Activated gamma-delta T cell treated with anti-CD3 and anti-CD28 coated beads, Interleukin-2, amount 50 U/mL, for 16 hours (primary cell): Measurements from ENCODE around the gene ADGRF1.

ENCODE experiments used
- DNase-seq: peaks from one replicate; pipeline ENCODE4 v3.0.0-alpha.2; 2020; ENCODE audit warnings: low read depth

ADGRF1 gene

DNA sequence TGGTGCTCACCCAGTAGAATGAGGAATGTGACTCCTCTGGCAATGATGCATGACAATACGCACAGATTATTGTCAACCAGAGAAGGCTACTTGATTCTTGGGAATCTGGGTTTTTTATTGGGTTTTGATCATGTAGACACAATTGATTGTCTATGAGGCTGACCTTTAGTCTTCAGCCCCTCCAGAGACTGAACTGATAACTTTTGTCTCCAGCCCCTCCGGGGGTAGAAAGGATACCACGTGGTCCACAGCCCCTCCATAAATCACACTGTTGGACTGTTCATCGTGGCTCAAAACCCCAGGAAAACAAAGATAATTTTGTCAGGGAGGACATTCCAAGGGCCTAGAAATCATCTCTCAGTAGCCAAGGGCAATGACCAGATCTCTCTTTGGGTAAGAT is 62.9 kb downstream of the ADGRF1 start:
- DNase-seq: no peak

DNA sequence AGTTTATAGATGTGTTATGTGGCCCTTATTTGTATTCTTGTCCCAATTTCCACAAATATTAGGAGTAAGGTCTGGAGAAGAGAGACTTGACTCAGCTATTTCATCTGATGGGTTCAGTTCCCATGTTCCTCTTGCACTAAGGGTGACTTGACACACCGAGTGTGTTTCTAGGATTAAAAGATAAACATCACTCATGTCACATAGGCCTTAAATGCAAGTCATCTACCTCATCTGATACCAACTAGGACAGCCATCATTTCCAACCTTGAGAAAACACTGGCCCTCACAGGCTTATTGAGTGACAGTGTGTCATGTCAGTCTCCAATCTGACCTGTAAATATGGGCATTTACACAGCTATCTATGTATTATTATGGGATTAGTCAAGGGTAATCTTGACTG is 67.3 kb downstream of the ADGRF1 start:
- no peak for DNase-seq

DNA sequence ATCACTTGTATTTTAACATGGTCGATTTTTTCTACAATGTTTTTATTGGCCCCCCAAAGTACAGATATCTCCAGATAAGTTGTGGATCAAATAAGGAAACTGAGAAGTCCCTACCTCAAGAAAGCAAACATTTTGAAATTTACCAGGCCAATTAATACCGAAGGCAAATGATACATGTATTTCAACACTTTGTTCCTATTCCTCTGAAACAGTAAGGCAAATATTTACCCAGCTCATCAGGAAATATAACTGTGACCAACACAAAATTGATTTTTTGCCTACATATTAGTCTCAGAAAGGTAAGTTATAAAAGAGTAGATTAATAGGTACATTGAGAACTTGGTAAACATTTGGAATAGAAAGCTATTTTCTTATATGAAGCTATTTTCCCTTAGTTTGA is 69.1 kb downstream of the ADGRF1 start:
- no peak for DNase-seq

DNA sequence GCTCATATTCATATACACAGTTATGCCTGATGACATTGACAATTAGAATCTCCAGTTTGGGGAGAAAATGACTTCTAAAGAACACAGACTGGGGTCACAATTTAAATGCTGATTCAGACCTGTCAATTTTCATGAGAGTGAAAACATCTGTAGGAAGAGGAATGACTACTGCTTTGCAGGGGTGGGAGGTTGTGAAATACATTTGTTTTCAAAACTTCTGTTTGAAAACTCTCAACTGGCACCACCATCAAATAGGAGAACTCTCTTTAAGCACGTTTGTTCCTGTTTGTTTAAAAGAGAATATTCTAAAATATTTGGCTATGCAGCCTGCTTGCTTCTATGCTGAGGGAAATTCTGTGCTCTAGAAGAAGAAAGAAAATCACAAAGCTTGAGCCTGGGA is 69.6 kb downstream of the ADGRF1 start:
- no peak for DNase-seq

DNA sequence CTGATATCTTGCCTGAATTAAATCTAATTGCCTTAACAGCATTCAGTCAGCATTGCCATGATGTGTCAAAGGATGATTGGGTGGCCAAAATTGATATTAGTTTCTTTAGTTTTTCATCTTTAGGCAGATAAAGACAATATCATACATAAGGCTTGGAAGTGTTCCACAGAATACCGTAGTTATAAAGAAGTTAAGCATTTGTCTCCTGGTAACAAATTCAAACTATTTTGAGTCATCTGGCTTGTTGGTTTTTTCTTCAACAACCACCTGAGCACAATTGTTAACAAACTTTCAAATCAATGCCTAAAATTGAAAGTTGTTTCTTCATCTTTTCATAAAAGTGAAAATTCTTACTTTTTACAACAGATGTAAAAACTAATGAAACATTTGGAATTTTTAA is 72.9 kb downstream of the ADGRF1 start:
- no peak for DNase-seq

DNA sequence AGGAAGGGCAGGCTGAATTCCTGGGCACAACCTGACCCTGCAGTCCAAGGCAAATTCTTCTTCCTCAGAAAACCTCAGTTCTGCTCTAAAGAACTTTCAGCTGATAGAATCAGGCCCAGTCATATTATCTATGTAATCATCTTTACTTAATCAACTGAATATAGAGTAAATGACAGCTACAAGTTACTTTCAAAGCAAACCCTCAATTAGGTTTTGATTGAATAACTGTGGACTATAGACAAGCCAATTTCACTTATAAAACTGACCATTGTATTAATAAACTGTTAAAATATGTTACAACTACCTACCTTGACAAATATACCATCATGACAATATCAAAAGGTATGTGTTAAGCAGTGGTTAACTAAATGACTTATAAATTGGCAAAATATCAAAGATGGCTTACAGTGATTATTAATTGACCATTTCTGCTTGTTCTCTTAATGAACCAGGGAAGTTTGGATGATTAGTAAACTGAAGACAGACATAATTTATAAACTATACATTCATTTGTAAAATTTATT is 74.2 kb downstream of the ADGRF1 start:
- DNase-seq: no peak

DNA sequence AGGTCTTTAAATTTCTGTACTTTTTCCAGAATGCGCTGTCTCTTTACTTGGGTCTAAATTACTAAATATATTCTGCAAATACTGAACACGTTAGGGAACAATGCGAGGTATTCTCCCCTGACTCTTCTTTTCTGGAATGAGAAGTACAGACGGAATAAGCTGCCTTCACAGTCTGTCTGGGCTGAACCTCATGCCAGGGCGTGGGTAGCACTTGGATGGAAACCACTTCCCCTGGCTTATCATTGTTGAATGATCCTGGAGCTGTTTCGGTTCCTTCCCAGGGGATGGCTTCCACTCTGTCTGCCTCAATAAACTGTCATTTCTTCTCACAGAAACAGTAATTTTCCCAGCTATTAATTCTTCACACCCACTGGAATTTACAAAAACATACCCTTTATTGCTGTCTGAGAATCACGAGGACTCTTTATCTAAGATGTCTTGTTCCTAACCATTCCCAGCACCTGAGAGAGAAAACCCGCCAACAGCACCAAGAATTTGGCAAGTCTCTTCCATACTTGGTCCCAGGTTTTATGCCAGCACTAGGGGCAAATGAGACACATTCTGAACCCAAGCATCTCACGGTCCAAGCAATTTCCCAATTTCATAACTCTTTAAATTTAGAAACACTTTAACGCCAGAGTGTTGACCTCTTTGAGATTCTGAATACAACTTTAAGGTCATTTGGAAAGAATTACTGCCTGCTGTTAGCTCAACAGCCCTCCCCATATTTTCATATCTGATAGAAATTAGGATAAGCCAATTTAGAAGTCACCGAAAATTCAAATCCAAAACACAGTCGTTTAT is 77.2 kb downstream of the ADGRF1 start:
- no peak for DNase-seq

DNA sequence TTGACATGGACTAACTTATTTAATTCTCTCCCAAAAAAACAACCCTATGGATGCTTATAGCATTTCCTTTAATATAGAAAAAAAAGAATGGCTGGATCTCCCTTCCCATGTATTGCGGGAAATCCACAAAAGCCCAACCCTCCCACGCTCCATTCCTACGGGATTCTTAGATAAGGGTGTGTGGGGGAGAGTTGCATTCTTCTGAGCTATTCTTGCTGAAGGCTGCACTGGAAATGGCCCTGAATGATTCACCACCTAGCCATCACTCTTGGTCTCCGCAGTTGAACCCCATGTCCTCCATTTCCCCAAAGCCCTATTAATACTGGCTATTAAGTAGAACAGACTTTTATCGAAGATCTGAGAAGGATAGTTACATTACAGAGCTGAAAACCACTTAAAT is 78.5 kb downstream of the ADGRF1 start:
- no peak for DNase-seq

DNA sequence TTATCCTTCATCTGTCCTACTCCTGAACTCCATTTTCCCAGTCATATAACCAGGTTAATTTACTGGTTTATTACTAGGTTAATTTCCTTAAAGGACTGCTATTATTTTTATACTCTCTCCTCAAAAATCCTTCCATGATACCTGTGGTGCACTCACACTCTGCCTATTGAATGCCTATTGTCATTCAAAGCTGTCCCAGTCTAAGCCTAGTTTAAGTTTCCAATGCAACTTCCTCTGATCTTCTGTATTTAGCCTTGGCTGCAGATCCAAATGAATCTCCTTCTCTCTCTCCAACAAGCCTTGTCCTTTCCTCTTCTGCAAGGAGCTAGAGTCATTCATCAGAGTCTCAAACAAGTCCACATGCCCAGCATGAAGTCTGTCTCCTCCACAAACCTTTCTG is 79.1 kb downstream of the ADGRF1 start:
- DNase-seq: no peak

DNA sequence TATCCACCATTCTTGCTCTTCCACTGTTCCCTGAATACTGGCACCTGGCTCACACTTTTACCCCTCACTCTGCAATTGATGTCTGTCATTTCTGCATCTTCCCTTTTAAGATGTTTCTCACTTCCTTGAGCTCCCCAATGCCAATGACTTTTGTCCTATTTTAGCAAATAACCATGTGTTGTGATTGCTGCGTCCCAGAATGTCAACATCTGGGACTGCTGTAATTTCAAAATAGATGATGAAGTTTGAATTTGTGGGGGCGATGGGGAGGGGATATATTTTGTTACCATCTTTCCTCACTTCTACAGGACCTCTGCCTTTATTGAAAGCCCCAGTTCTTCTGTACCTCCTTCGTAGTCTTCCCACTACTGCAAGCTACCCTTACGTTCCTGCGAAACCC is 80.4 kb downstream of the ADGRF1 start:
- DNase-seq: no peak

DNA sequence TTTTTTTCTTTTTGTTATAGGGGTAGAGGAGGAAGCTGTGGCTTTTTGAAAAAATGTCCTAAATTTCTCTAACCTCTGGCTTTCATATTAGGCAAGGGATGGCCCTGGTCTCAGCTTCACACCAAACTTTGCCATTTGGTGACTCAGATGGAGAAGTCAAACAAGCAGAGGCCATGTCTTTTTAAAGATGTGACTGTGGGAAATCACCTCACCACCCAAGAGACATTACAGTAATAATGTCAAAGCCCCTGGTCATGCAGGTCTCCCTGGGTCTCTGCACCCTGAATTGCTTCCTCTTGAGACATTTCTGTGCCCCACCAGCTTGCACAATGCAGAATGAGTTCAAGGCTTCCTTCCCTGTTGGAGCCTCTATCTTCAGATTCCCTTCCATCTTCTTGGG is 80.9 kb downstream of the ADGRF1 start:
- no peak for DNase-seq

DNA sequence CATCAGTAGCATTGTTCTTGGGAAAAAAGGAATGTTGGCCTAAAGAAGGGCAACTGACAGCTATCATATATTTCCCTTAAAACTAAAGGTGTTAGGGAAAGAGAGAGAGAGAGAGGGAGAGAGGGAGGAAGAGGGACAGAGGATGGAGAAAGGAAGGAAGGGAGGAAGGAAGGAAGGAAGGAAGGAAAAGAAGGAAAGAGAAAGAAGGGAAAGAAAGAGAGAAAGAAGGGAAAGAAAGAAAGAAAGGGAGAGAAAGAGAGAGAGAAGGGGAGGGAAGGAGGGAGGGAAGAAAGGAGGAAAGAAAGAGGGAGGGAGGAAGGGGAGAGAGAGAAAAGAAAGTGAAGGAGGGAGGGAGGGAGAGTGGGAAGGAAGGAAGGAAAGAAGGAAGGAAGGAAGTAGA is 82.7 kb downstream of the ADGRF1 start:
- DNase-seq: no peak

DNA sequence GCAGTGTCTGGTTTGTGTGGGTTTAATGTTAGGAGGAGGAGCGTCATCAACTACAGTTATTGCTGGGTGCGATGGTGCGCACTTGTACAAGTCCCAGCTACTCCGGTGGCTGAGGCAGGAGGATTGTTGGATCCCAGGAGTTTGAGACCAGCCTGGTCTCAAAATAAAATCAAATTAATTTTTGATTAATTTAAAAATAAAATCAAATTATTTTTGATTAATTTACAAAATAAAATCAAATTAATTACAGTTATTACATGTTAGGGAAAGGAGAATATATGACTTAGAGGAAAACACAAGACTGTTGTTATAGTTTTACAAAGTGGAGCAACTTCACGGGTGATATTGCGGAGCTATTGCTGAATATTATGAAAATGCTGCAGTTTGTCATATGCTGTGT is 85.7 kb downstream of the ADGRF1 start:
- no peak for DNase-seq

DNA sequence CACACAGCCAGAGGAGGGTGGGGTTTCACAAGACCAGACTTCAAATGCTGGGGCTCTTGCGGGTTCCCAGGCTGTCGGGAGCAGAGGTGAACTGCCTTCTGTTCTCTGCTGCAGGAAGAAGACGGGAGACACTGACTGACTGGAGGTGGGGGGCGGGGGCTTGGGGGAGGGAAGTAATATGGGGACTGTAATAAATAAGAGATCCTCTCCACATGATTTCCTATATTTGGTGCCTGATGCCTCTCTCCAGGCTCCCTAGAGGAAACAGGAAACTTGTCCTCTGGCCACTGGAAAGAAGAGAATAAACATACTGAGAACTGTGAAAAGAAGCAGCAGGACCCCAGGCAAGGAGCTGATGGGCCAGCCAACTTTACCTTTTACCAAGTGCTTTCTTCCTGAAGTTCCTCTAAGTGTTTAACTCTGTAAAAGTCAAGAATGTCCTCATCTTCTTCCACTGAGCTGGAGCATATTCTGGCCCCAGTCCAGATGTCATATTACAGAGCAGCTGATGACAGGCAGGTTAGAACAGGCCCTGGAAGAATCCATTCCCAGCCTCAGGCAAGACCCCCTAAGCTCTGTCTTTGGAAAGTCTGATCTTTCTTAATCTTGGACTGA is 87.2 kb downstream of the ADGRF1 start:
- DNase-seq: no peak

DNA sequence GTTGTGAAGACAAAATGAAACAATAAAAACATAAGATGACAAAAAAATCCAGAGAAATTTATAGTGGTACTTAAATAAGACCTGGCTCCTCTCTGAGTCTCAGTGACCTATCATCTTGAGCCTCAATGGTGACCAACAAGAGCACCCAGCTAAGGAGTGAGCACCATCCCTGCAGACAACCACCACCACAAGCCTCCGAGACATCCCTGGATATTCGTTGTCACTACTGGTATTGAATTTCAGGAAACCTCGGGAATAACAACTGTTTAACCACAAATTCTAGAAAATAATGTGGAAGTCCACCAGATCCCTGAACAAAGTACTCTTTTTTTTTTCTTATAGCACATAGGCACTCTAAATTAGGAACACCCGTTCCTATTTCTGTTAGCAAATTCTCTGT is 88.2 kb downstream of the ADGRF1 start:
- DNase-seq: no peak

DNA sequence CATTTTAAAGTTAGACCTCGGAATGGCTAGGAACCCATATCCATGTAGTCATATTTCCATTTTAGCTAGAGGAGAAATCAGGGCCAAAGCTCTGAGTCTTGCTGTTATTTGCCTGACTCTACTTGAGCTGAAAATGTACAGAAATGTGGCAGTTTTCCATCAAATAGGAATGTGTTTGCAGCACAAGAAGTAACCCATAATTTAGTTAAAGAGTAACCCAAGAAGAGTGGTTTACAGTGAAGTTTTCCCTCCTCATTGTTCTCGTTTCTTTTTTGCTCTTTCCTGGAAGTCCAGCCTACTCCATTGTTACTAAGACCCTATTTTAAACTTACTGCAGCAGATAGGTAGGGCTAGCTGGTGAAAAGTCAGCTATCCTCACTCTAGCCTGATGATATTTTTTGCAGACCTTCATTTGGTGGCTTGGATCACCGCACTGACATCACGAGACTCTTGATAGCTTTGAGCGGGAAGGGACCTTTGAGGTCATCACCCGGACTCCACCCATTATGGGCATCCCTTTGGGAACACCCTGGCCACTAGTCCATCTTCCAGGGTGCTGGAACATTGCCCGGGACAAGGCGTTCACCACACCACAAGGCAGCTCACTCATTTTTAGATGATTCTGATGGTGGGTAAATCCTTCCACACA is 92.4 kb downstream of the ADGRF1 start:
- no peak for DNase-seq

DNA sequence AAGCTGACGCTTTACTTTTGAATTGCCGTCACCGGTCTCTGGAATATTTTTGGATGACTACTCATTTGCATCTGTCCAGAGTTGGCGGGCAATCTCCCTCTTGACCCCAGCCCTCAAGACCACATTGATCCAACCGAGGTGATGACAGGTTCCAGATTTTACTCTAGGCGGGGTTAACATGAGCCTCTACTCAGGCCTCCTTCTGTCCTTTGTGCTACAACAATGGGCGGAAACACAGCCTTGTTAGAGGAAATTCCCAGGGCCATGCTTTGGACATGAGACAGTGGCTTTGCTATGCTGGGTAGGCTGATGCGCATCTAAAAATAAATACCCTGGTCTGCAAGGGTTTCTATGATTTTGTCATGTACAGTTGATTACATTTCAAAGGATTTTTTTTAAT is 93.4 kb downstream of the ADGRF1 start:
- no peak for DNase-seq
